ENCODE data around the gene RNU1-1.
"Not testable (repeated sequence)": the region's sequence is repeated elsewhere in the genome, so short reads cannot be mapped to it uniquely, and the experiment has no call there.

Gene RNU1-1

DNA sequence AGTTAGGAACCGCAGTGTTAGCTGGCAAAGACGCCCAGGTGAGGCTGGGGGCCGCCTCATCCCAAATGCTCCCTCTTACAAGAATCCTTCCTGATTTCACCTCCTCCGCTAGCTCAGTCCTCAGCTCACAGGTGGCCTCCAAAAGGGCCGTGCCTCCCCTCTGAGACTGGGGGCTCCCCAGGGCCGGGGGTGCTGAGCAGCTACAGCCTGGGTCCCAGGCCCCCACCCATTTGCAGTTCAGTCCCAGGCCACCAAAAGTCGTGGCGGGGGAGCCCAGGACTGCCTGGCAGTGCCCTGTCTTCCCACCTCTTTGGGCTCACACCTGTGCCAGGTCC is 29.6 kb downstream of the RNU1-1 start:
- Histone ChIP-seq H3K4me2 (ENCODE audit: low read depth, low read length, poor library complexity, severe bottlenecking) (no peak overlapping the region), H3K9me3 (ENCODE audit: insufficient read depth, low read length) (no peaks in the 10 kb centered on the region), H3K4me3 (ENCODE audit: insufficient read depth, low read length, poor library complexity, severe bottlenecking) (no peak overlapping the region), H3K9ac (ENCODE audit: low read length) (no peak overlapping the region), H3K79me2 (ENCODE audit: insufficient read depth, low read length) (no peaks in the 10 kb centered on the region), H3F3A (ENCODE audit: insufficient read depth) (no peaks in the 10 kb centered on the region), H2AFZ (ENCODE audit: low read depth, low read length, severe bottlenecking) (no peak overlapping the region), H3K27me3 (ENCODE audit: low read length) (no peaks in the 10 kb centered on the region), H3K9me2 (replicated peaks; ENCODE audit: insufficient read depth, low read length) (no peaks in the 10 kb centered on the region), H3K36me3 (ENCODE audit: low read length) (no peaks in the 10 kb centered on the region), H4K20me1 (ENCODE audit: low read depth, low read length) (no peaks in the 10 kb centered on the region), H3K27ac (ENCODE audit: low read depth, low read length) (no peak overlapping the region)
- TF ChIP-seq, protein P1, sequence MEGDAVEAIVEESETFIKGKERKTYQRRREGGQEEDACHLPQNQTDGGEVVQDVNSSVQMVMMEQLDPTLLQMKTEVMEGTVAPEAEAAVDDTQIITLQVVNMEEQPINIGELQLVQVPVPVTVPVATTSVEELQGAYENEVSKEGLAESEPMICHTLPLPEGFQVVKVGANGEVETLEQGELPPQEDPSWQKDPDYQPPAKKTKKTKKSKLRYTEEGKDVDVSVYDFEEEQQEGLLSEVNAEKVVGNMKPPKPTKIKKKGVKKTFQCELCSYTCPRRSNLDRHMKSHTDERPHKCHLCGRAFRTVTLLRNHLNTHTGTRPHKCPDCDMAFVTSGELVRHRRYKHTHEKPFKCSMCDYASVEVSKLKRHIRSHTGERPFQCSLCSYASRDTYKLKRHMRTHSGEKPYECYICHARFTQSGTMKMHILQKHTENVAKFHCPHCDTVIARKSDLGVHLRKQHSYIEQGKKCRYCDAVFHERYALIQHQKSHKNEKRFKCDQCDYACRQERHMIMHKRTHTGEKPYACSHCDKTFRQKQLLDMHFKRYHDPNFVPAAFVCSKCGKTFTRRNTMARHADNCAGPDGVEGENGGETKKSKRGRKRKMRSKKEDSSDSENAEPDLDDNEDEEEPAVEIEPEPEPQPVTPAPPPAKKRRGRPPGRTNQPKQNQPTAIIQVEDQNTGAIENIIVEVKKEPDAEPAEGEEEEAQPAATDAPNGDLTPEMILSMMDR (IDR thresholded peaks at IDR 0.05; ENCODE audit: insufficient read depth, low read length, poor library complexity, severe bottlenecking) = no peak
- TF ChIP-seq EZH2phosphoT487 (conservative IDR thresholded peaks at IDR 0.05; ENCODE audit: low read length) = no peak

DNA sequence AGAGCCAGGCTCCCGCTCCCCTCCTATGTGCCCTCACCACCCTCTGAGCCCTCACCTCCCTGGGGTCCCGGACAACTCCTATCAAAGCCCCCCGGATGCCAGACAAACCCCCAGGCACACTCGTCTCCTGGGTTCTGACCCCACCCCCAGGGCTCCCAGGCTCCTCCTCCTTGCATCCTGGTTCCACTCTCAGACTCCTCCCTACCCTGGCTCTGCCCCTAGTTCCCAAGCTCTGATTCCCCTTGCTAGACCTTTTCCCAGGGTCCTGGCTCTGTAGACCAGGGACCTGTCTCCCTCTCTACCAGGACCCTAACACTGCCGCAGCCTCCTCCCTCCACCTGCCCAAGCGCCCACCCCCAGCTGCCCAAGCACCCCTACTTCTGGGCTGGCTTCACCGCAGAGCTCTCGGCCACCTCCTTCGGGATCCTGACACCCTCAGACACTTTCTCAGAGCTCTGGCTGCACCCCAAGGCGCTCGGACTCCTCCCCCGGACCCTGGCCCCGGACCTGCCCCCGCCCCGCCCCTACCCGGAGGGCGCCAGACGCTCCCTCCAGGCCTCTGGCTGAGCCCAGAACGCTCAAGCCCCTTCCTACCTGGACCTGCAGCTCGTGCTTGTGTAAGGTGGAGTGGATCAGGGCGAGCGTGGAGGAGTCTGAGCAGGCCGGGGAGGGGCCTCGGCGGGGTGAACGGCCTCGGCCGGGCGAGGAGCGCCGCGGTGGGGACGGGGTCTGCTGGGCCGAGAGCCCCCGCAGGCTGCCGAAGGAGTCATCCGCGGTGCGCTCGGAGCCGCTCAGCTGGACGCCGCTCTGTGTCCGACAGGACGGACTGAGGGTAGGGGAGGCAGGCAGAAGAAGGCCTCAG is 30.2 kb downstream of the RNU1-1 start:
- H3K36me3 ChIP-seq (ENCODE audit: low read length); H2AFZ ChIP-seq (ENCODE audit: low read depth, low read length, severe bottlenecking): not testable (repeated sequence)

DNA sequence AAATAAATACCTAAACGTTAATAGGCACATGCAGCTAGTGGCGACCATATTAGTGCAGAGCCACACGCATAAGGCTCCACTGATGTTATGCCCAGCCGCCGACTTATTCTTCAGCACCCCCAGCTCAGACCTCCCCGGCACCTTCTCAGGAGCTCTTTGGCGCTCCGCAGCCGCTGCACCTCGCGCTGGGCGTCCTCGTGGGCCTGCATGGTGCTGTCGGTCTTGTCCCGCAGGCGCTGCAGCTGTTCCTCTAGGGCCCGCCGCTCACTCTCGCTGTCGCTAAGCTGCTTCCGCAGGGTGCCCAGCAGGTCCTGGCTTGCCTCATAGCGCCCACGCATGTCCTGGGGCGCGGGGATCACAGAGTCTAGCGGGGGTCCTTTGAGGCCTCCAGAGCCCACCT is 30.9 kb downstream of the RNU1-1 start:
- not testable (repeated sequence) for H3F3A ChIP-seq (ENCODE audit: insufficient read depth); H3K79me2 ChIP-seq (ENCODE audit: insufficient read depth, low read length); H3K9ac ChIP-seq (ENCODE audit: low read length); H3K9me2 ChIP-seq (replicated peaks; ENCODE audit: insufficient read depth, low read length); H3K9me3 ChIP-seq (ENCODE audit: insufficient read depth, low read length); H4K20me1 ChIP-seq (ENCODE audit: low read depth, low read length); H3K4me3 ChIP-seq (ENCODE audit: insufficient read depth, low read length, poor library complexity, severe bottlenecking); H3K27me3 ChIP-seq (ENCODE audit: low read length); H3K27ac ChIP-seq (ENCODE audit: low read depth, low read length); H3K4me2 ChIP-seq (ENCODE audit: low read depth, low read length, poor library complexity, severe bottlenecking); H2AFZ ChIP-seq (ENCODE audit: low read depth, low read length, severe bottlenecking); H3K36me3 ChIP-seq (ENCODE audit: low read length)

More for the DNA sequence above, 30.2 kb downstream of the RNU1-1 start:
- H3F3A ChIP-seq (ENCODE audit: insufficient read depth); H3K4me3 ChIP-seq (ENCODE audit: insufficient read depth, low read length, poor library complexity, severe bottlenecking); H3K9ac ChIP-seq (ENCODE audit: low read length); H3K27ac ChIP-seq (ENCODE audit: low read depth, low read length); H3K27me3 ChIP-seq (ENCODE audit: low read length); H3K9me3 ChIP-seq (ENCODE audit: insufficient read depth, low read length); H3K79me2 ChIP-seq (ENCODE audit: insufficient read depth, low read length); H3K4me2 ChIP-seq (ENCODE audit: low read depth, low read length, poor library complexity, severe bottlenecking); H4K20me1 ChIP-seq (ENCODE audit: low read depth, low read length); H3K9me2 ChIP-seq (replicated peaks; ENCODE audit: insufficient read depth, low read length): not testable (repeated sequence)

- Histone ChIP-seq H3K27me3 (ENCODE audit: low read length) (no peaks in the 10 kb centered on the region), H3K4me3 (ENCODE audit: insufficient read depth, low read length, poor library complexity, severe bottlenecking) (no peak overlapping the region), H3K27ac (ENCODE audit: low read depth, low read length) (no peak overlapping the region), H4K20me1 (ENCODE audit: low read depth, low read length) (no peaks in the 10 kb centered on the region), H3K79me2 (ENCODE audit: insufficient read depth, low read length) (no peaks in the 10 kb centered on the region), H3K9me3 (ENCODE audit: insufficient read depth, low read length) (no peaks in the 10 kb centered on the region), H3K4me2 (ENCODE audit: low read depth, low read length, poor library complexity, severe bottlenecking) (no peak overlapping the region), H3K9me2 (replicated peaks; ENCODE audit: insufficient read depth, low read length) (no peaks in the 10 kb centered on the region), H3K36me3 (ENCODE audit: low read length) (no peaks in the 10 kb centered on the region), H3K9ac (ENCODE audit: low read length) (no peak overlapping the region), H2AFZ (ENCODE audit: low read depth, low read length, severe bottlenecking) (no peak overlapping the region), H3F3A (ENCODE audit: insufficient read depth) (no peaks in the 10 kb centered on the region)
- no peak for TF ChIP-seq EZH2phosphoT487 (conservative IDR thresholded peaks at IDR 0.05; ENCODE audit: low read length)
- TF ChIP-seq, protein P1 (IDR thresholded peaks at IDR 0.05; ENCODE audit: insufficient read depth, low read length, poor library complexity, severe bottlenecking) = no peak
Measured at GRCh38 chr1:16478091-16478490, 36.0 kb downstream of the RNU1-1 start.

- H3K9ac ChIP-seq (ENCODE audit: low read length); H3F3A ChIP-seq (ENCODE audit: insufficient read depth); H3K9me2 ChIP-seq (replicated peaks; ENCODE audit: insufficient read depth, low read length); H3K27ac ChIP-seq (ENCODE audit: low read depth, low read length); H3K27me3 ChIP-seq (ENCODE audit: low read length); H3K4me2 ChIP-seq (ENCODE audit: low read depth, low read length, poor library complexity, severe bottlenecking); H3K9me3 ChIP-seq (ENCODE audit: insufficient read depth, low read length); H3K79me2 ChIP-seq (ENCODE audit: insufficient read depth, low read length); H2AFZ ChIP-seq (ENCODE audit: low read depth, low read length, severe bottlenecking); H4K20me1 ChIP-seq (ENCODE audit: low read depth, low read length); H3K36me3 ChIP-seq (ENCODE audit: low read length); H3K4me3 ChIP-seq (ENCODE audit: insufficient read depth, low read length, poor library complexity, severe bottlenecking): not testable (repeated sequence)
Measured at GRCh38 chr1:16475771-16476770, 38.0 kb downstream of the RNU1-1 start.

DNA sequence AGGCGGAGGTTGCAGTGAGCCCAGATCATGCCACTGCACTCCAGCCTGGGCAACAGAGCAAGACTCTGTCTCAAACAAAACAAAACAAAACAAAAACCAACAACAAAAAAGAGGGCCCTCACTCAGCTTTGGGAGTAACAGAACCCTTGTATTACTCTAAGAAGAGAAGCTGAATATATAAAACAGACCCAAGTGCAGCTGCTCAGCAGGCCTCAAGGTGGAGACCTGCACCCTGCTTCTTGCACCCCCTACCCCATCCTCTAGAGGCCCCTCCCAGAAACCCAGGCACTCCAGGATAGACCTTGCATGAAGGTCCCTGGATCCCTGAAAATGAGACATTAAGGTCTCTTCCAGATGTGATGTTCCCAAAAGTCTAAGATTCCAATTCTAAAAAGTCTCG is 39.2 kb downstream of the RNU1-1 start:
- H2AFZ ChIP-seq (ENCODE audit: low read depth, low read length, severe bottlenecking); H3K79me2 ChIP-seq (ENCODE audit: insufficient read depth, low read length); H3K27me3 ChIP-seq (ENCODE audit: low read length); H4K20me1 ChIP-seq (ENCODE audit: low read depth, low read length); H3F3A ChIP-seq (ENCODE audit: insufficient read depth); H3K9me2 ChIP-seq (replicated peaks; ENCODE audit: insufficient read depth, low read length); H3K4me3 ChIP-seq (ENCODE audit: insufficient read depth, low read length, poor library complexity, severe bottlenecking); H3K9me3 ChIP-seq (ENCODE audit: insufficient read depth, low read length); H3K27ac ChIP-seq (ENCODE audit: low read depth, low read length); H3K36me3 ChIP-seq (ENCODE audit: low read length); H3K9ac ChIP-seq (ENCODE audit: low read length); H3K4me2 ChIP-seq (ENCODE audit: low read depth, low read length, poor library complexity, severe bottlenecking): not testable (repeated sequence)
